GM18519 (cell line): ENCODE measurements around the gene MGAT4B.

ENCODE experiments used
- ATAC-seq: cut with Tn5 transposase; IDR thresholded peaks from one replicate; pipeline ENCODE4 v1.9.1; 2021; ENCODE audit warnings: mild to moderate bottlenecking, moderate library complexity; ENCODE audit not compliant: unreplicated experiment, low FRiP score

Gene MGAT4B

DNA sequence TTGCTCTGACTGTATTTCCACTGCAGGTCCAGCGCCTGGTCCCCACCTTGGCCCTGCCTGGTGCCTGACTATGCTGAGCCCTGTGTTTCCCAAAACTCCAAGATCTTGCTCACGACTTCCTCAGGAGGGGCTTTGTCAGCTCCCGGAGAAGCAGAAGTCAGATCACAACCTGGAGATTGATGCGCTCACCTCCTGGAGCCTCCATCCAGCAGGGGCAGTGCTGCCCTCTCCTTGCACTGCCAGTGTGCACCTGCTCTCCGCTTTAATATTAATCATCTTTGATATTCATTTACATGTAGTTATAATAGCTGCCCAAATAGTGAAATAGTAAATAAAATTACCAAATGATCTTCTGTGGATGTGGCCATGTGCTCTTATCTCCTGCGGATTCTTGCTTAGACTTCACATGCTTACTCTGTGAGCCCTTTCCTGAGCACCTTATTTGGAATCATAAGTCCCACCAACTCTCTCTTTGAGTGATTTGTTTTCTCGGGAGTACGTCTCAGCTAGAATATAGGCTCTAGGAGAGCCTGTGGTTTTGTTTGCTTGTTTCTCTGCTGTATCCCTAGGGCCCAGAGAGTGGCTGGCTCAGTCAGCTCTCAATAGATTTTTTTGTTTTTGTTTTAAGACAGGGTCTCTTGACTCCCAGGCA lies 56.7 kb downstream of the MGAT4B start:
- ATAC-seq = no peak

DNA sequence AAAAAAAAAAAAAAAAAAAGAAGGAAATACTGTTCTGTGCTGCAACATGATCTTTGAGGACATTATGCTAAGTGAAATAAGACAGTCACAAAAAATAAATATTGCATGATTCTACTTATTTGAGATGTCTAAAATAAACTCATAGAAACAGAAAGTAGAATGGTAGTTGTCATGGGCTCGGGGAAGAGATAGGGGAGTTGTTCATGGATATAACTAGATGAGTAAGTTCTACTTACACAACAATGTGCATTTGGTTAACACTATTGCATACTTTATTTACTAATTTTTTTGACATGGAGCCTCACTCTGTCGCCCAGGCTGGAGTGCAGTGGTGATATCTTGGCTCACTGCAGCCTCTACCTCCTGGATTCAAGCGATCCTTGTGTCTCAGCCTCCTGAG lies 58.9 kb downstream of the MGAT4B start:
- ATAC-seq = no peak
